ENCODE measurements around the gene INPP5D. TPM values are rescaled to one million over a fixed set of nuclear protein-coding genes. Genes with fewer than 3 reads are reported as not detected.

INPP5D gene
- total RNA-seq, 1 experiment from 2014 or later: 12.7 TPM

DNA sequence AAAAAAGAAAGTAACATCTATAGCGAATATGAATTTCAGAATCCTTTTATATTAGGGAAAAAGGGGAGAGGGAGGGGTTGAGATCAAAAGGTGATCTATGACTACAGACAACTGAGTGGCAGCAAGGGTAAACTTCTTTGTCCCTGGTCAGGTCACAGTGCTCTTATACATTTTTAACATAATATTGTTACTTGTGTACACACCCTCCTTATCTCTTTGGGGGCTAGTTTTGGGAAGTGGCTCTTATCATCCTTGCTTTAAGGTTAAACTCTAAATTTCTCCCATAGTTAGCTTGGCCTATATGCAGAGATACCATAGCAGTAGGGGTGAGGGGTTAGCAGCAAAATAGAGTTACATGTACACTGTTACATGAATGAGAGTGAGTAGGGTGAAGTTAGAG is 159.7 kb downstream of the INPP5D start:
- H3K4me1 ChIP-seq (ENCODE audit: insufficient read depth, low read length): no peaks in the 10 kb centered on the region
- no peak overlapping the region for H3K9ac ChIP-seq (ENCODE audit: extremely low read depth, insufficient read length, low read length)
- no peaks in the 10 kb centered on the region for H3K79me2 ChIP-seq (ENCODE audit: insufficient read depth, low read length)
- Mint-ChIP-seq H3K9me3 (no peaks in the 10 kb centered on the region; a peak in 1 of 5 replicates), H3K36me3 (ENCODE audit: insufficient read depth in 1 of 3, low read depth in 3 of 3) (no peaks in the 10 kb centered on the region), H3K27ac (no peak overlapping the region), H3K27me3 (ENCODE audit: low read depth) (no peaks in the 10 kb centered on the region), H3K4me3 (no peak overlapping the region), H3K4me1 (no peaks in the 10 kb centered on the region)
- H3K14ac ChIP-seq (ENCODE audit: insufficient read depth, low read length): no peak overlapping the region
- no peaks in the 10 kb centered on the region for H4K20me1 ChIP-seq (ENCODE audit: control insufficient read depth, insufficient read depth, insufficient read length)
- H2AFZ ChIP-seq (ENCODE audit: low read length): no peak overlapping the region
- H2BK20ac ChIP-seq (ENCODE audit: low read depth, low read length, poor library complexity, severe bottlenecking): no peak overlapping the region
- H3K79me1 ChIP-seq (ENCODE audit: insufficient read depth, low read depth, low read length, poor library complexity, severe bottlenecking): no peaks in the 10 kb centered on the region
- TF ChIP-seq, protein P1, sequence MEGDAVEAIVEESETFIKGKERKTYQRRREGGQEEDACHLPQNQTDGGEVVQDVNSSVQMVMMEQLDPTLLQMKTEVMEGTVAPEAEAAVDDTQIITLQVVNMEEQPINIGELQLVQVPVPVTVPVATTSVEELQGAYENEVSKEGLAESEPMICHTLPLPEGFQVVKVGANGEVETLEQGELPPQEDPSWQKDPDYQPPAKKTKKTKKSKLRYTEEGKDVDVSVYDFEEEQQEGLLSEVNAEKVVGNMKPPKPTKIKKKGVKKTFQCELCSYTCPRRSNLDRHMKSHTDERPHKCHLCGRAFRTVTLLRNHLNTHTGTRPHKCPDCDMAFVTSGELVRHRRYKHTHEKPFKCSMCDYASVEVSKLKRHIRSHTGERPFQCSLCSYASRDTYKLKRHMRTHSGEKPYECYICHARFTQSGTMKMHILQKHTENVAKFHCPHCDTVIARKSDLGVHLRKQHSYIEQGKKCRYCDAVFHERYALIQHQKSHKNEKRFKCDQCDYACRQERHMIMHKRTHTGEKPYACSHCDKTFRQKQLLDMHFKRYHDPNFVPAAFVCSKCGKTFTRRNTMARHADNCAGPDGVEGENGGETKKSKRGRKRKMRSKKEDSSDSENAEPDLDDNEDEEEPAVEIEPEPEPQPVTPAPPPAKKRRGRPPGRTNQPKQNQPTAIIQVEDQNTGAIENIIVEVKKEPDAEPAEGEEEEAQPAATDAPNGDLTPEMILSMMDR (conservative IDR thresholded peaks at IDR 0.05): no peak
- no peak overlapping the region for H2BK15ac ChIP-seq (ENCODE audit: low read depth, low read length)
- no peak for DNase-seq
- no peak overlapping the region for H3K4me2 ChIP-seq (ENCODE audit: insufficient read depth, insufficient read length, low read length)
- H2AK5ac ChIP-seq (ENCODE audit: insufficient read length, low read length): no peak overlapping the region
- H4K5ac ChIP-seq (ENCODE audit: insufficient read length, low read depth, low read length): no peak overlapping the region
- no CpG with 5 or more reads among the region's 1 CpG for WGBS (ENCODE audit: extremely low coverage, insufficient read length, low lambda C conversion rate)
- no peak overlapping the region for H4K8ac ChIP-seq (replicated peaks; ENCODE audit: insufficient read length, low read depth, low read length)
- H3K23me2 ChIP-seq (ENCODE audit: insufficient read length, low read depth, low read length, poor library complexity, severe bottlenecking): no peaks in the 10 kb centered on the region
- no peaks in the 10 kb centered on the region for H3K27me3 ChIP-seq (ENCODE audit: insufficient read depth, low read length)
- no peak overlapping the region for H3K27ac ChIP-seq (ENCODE audit: insufficient read length, low read depth, low read length)
- H3K9me3 ChIP-seq (ENCODE audit: control insufficient read depth, low read depth, low read length): no peaks in the 10 kb centered on the region
- H3K4ac ChIP-seq (ENCODE audit: low read depth, low read length): no peak overlapping the region
- no peak overlapping the region for H4K91ac ChIP-seq (ENCODE audit: insufficient read length, low read depth, low read length)
- H3T11ph ChIP-seq (ENCODE audit: low read length): no peak overlapping the region
- no peak overlapping the region for H2BK12ac ChIP-seq (ENCODE audit: insufficient read length, low read depth, low read length)
- no peak overlapping the region for H2BK5ac ChIP-seq (ENCODE audit: insufficient read length, low read length)
- no peak overlapping the region for H3K18ac ChIP-seq (ENCODE audit: insufficient read length, low read depth, low read length)
- H3K56ac ChIP-seq (ENCODE audit: insufficient read length, low read depth, low read length): no peak overlapping the region
- no peak overlapping the region for H2BK120ac ChIP-seq (ENCODE audit: low read depth, low read length, poor library complexity, severe bottlenecking)
- H3K23ac ChIP-seq (ENCODE audit: insufficient read length, low read depth, low read length): no peak overlapping the region
